GM12878 (cell line): Measurements from ENCODE around the gene TULP4. TPM values are rescaled to one million over a fixed set of nuclear protein-coding genes. Genes with fewer than 3 reads are reported as not detected.

Experiments used
- ATAC-seq: fragments of 200-7000 bp; cut with Tn5 transposase; 3 replicates; pipeline ENCODE4 v1.9.1; 2020; ENCODE audit warnings: mild to moderate bottlenecking, moderate library complexity
- BruUV-seq: library from RNA; stranded (reverse); fragments of 400-500 nt; replicated peaks from 2 replicates; lab custom pipeline; 2021; lab: Mats Ljungman, UMichigan
- CTCF ChIA-PET: fragments of 300-600 bp; sonication (Branson Sonifier 250); formaldehyde crosslinking; extraction: SDS; loops from one replicate; lab custom pipeline; 2021; ENCODE audit warnings: inconsistent platforms; lab: Yijun Ruan, JAX
- POLR2A ChIA-PET: fragments of 350-600 bp; formaldehyde crosslinking; extraction: SDS; loops from one replicate; lab custom pipeline; 2021; ENCODE audit warnings: inconsistent platforms; lab: Charles Lee
- RAD21 ChIA-PET: fragments of 300-600 bp; sonication (Branson Sonifier 250); formaldehyde crosslinking; loops from one replicate; lab custom pipeline; 2023; ENCODE audit warnings: antibody characterized with exemption; ENCODE audit not compliant: unreplicated experiment; lab: Charles Lee
- SMC1A ChIA-PET: fragments of 300-600 bp; sonication (Branson Sonifier 250); formaldehyde crosslinking; loops from one replicate; lab custom pipeline; 2023; ENCODE audit not compliant: unreplicated experiment, uncharacterized antibody; lab: Charles Lee
- DNase-seq: peaks from one replicate; pipeline ENCODE4 v3.0.0-alpha.2; 2011; ENCODE audit warnings: low read depth, low spot score
- FAIRE-seq: peaks from 3 replicates; lab custom pipeline; 2011; peaks lifted over from hg19 to GRCh38; lab: Jason Lieb, UNC
- H2AFZ ChIP-seq: 2 replicates; pipeline ENCODE4 v1.6.0; 2011; ENCODE audit warnings: low read depth, low read length, control low read depth; ENCODE audit not compliant: control insufficient read depth
- H3K27ac ChIP-seq: 2 replicates; pipeline ENCODE4 v1.5.1; 2011; ENCODE audit warnings: control low read depth; ENCODE audit not compliant: control insufficient read depth, insufficient read depth
- H3K27me3 ChIP-seq, 2 experiments: replicated peaks in 1 of 2; 2 replicates each; pipeline versions ENCODE4 v1.6.0 to v1.6.1; 2011; ENCODE audit warnings: low read length in 1 of 2; ENCODE audit not compliant: control insufficient read depth in 2 of 2, insufficient read depth in 2 of 2
- H3K36me3 ChIP-seq, 2 experiments: 2 replicates each; pipeline ENCODE4 v1.5.1; 2011; ENCODE audit warnings: low read length in 1 of 2; ENCODE audit not compliant: control insufficient read depth in 2 of 2, insufficient read depth in 2 of 2
- H3K4me1 ChIP-seq: 2 replicates; pipeline ENCODE4 v1.6.1; 2011; ENCODE audit warnings: mild to moderate bottlenecking, low read length, moderate library complexity, mixed read lengths; ENCODE audit not compliant: control insufficient read depth, insufficient read depth
- H3K4me2 ChIP-seq: 2 replicates; pipeline ENCODE4 v1.6.0; 2011; ENCODE audit warnings: control low read depth; ENCODE audit not compliant: control insufficient read depth, insufficient read depth
- H3K4me3 ChIP-seq: fragments of 200-600 bp; sonication (generic); 2 replicates; pipeline ENCODE4 v1.5.1; 2016
- H3K79me2 ChIP-seq: 2 replicates; pipeline ENCODE4 v1.6.0; 2011; ENCODE audit warnings: low read length; ENCODE audit not compliant: control insufficient read depth, insufficient read depth
- H3K9ac ChIP-seq: 2 replicates; pipeline ENCODE4 v1.8.0; 2011; ENCODE audit warnings: low read length, control low read depth, mixed read lengths; ENCODE audit not compliant: control insufficient read depth, insufficient read depth
- H3K9me3 ChIP-seq: replicated peaks from 3 replicates; pipeline ENCODE4 v1.5.1; 2011; ENCODE audit warnings: mild to moderate bottlenecking, low read length; ENCODE audit not compliant: control insufficient read depth, insufficient read depth
- H4K20me1 ChIP-seq: 2 replicates; pipeline ENCODE4 v1.6.0; 2011; ENCODE audit not compliant: control insufficient read depth, insufficient read depth
- ASH2L ChIP-seq: fragments of 300-600, 200-600 bp; sonication (generic); IDR thresholded peaks from 2 replicates; pipeline ENCODE4 v1.6.1; 2017; ENCODE audit warnings: low read depth, mild to moderate bottlenecking, borderline replicate concordance
- BCL11A ChIP-seq: IDR thresholded peaks from 2 replicates; pipeline ENCODE4 v1.6.1; 2011; ENCODE audit warnings: low read depth, low read length
- BRCA1 ChIP-seq: IDR thresholded peaks from 2 replicates; pipeline ENCODE4 v1.6.1; 2011; ENCODE audit warnings: low read depth, low read length, improper control_type of control experiment
- CEBPB ChIP-seq, 2 experiments: fragments of 150-350 bp in 1 of 2; IDR thresholded peaks; 2 replicates each; pipeline ENCODE4 v1.6.1; 2012 to 2014; ENCODE audit warnings: low read depth in 2 of 2, low read length in 2 of 2, borderline replicate concordance in 1 of 2, inconsistent platforms in 1 of 2
- JUNB ChIP-seq: IDR thresholded peaks from 2 replicates; pipeline ENCODE4 v1.6.1; 2016; ENCODE audit warnings: antibody characterized with exemption, mild to moderate bottlenecking
- MTA3 ChIP-seq: IDR thresholded peaks from 2 replicates; pipeline ENCODE4 v1.6.1; 2012; ENCODE audit warnings: low read length, inconsistent platforms, borderline replicate concordance
- MXI1 ChIP-seq: fragments of 150-350 bp; IDR thresholded peaks from 2 replicates; pipeline ENCODE4 v1.6.1; 2011; ENCODE audit warnings: low read depth, mild to moderate bottlenecking, inconsistent platforms, low read length, improper control_type of control experiment
- RB1 ChIP-seq: fragments of 450-650 bp; formaldehyde crosslinking; IDR thresholded peaks from 2 replicates; pipeline ENCODE4 v1.6.1; 2017; ENCODE audit warnings: mild to moderate bottlenecking, borderline replicate concordance
- SMC3 ChIP-seq: IDR thresholded peaks from 2 replicates; pipeline ENCODE4 v1.6.1; 2011; ENCODE audit warnings: low read length, improper control_type of control experiment, borderline replicate concordance
- TARDBP ChIP-seq: IDR thresholded peaks from 2 replicates; pipeline ENCODE4 v1.6.1; 2016; ENCODE audit warnings: borderline replicate concordance
- TCF3 ChIP-seq: IDR thresholded peaks from 2 replicates; pipeline ENCODE4 v1.6.1; 2012; ENCODE audit warnings: low read depth, mild to moderate bottlenecking, low read length, borderline replicate concordance; ENCODE audit not compliant: insufficient read depth
- WRNIP1 ChIP-seq: IDR thresholded peaks from 2 replicates; pipeline ENCODE4 v1.6.1; 2011; ENCODE audit warnings: low read depth, low read length, improper control_type of control experiment, borderline replicate concordance
- ZNF207 ChIP-seq: fragments of 450-650 bp; IDR thresholded peaks from 2 replicates; pipeline ENCODE4 v1.6.1; 2014; ENCODE audit warnings: antibody characterized with exemption, mild to moderate bottlenecking, borderline replicate concordance
- ZNF24 ChIP-seq: fragments of 450-650 bp; IDR thresholded peaks from 2 replicates; pipeline ENCODE4 v1.6.1; 2017; ENCODE audit warnings: antibody characterized with exemption, mild to moderate bottlenecking
- WGBS: methylation state at CpG from one replicate; pipeline ENCODE4 v1.1.6; 2016; ENCODE audit warnings: low lambda C conversion rate; ENCODE audit not compliant: insufficient replicate concordance, insufficient coverage; ENCODE audit errors: missing lambda C conversion rate; 5-methylcytosine and 5-hydroxymethylcytosine counted together
- in situ Hi-C: fragments of 300-500 bp; cut with MboI; formaldehyde crosslinking; loops from 9 replicates; pipeline ENCODE4 v1.14.3; 2018; ENCODE audit warnings: mixed read lengths
- intact Hi-C: fragments of 100-400 bp; cut with micrococcal nuclease; formaldehyde crosslinking; loops from one replicate; pipeline ENCODE4 v1.14.2; 2022; ENCODE audit not compliant: unreplicated experiment
- polyA plus RNA-seq, 11 experiments: library from polyadenylated mRNA; depleted of rRNA in 4 of 11; unstranded in 6 of 11; stranded (reverse) in 5 of 11; fragments of >200 nt; fragmentation: Nextera tagmentation in 4 of 11; fragmentation: Illumina TruSeq in 1 of 11; extraction: Ambion mirVana in 4 of 11; extraction: Trizol in 1 of 11; gene quantifications; 1 replicate in 1 of 11; 2 replicates in 10 of 11; pipeline versions ENCODE4 v1.2.1 to v1.2.3, GENCODE V29; 2011 to 2016; ENCODE audit warnings: inconsistent platforms in 2 of 11, missing spikeins in 2 of 11, low read depth in 1 of 11
- total RNA-seq, 4 experiments: library from RNA; depleted of rRNA in 3 of 4; stranded (reverse); fragments of >200 nt in 3 of 4; fragmentation: Illumina TruSeq in 1 of 4; extraction: Trizol in 1 of 4; gene quantifications; 2 replicates each; pipeline versions ENCODE4 v1.2.1 to v1.2.3, GENCODE V29; 2013 to 2021
- TF ChIP-seq, protein P1 (sequence below): fragments of 450-650 bp; IDR thresholded peaks from 2 replicates; pipeline ENCODE4 v1.6.1; 2017; ENCODE audit warnings: low read depth, mild to moderate bottlenecking, moderate library complexity
- TF ChIP-seq, protein P2 (sequence below): fragments of 450-650 bp; formaldehyde crosslinking; IDR thresholded peaks from 2 replicates; pipeline ENCODE4 v1.4.0; 2020; ENCODE audit warnings: mild to moderate bottlenecking, moderate library complexity

TULP4 gene
- total and polyA plus RNA-seq, 10 of the 15 experiments (the other 5 are each of a cell fraction or from before 2014, with no cell fraction given): 0.73 to 31.8 (median 14.0) TPM

DNA sequence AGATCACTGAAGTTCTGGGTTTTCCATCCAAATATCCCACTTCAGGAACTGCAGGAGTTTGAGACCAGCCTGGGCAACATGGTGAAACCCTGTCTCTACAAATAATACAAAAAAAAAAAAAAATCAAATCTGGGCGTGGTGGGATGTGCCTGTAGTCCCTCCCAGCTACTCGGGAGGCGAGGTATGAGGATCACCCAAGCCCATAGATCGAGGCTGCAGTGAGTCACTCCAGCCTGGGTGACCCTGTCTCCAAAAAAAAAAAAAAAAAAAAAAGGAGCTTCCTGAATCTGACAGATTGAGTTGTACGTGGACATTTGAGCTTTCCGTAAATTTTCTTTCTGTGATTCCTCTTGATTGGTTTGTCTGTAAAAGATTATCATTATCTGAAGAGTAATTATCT lies 55.6 kb downstream of the TULP4 start:
- no peak overlapping the region for H3K4me3 ChIP-seq
- H3K9me3 ChIP-seq: no peaks in the 10 kb centered on the region; the same call in 2 of the 3 replicates
- in situ Hi-C loops (no loop called here), intact Hi-C loops (no loop called here)
- no peaks in the 10 kb centered on the region for H3K36me3 ChIP-seq
- BruUV-seq: no TSS peak
- no peak overlapping the region for H2AFZ ChIP-seq
- H3K4me1 ChIP-seq: no peaks in the 10 kb centered on the region
- WGBS: 92% methylated on average over 6 of the region's 6 CpGs
- H3K79me2 ChIP-seq: no peaks in the 10 kb centered on the region
- no peak overlapping the region for H3K27ac ChIP-seq
- ChIA-PET POLR2A (no interaction called here), RAD21 (interaction anchor here (1.0 kb wide), 1 partner anchor 151 kb away, joined by 3 read pairs; no protein-coding TSS in a partner anchor), SMC1A (interaction anchor here (0.9 to 1.2 kb wide), 3 partner anchors 10 to 131 kb away, joined by 3 to 4 read pairs (median 4); no protein-coding TSS in a partner anchor), CTCF (no interaction called here)
- DNase-seq (no peak), ATAC-seq (no peak), FAIRE-seq (no peak)
- H3K4me2 ChIP-seq: no peak overlapping the region
- TF ChIP-seq ZNF207 (no peak), ASH2L (no peak), ZNF24 (no peak), TARDBP (no peak), CEBPB (IDR thresholded peaks at IDR 0.05; ENCODE audit: borderline replicate concordance in 1 of 2, low read depth in 2 of 2, low read length in 2 of 2) (no peak), TCF3 (no peak), MTA3 (no peak), WRNIP1 (no peak), MXI1 (no peak), JUNB (no peak), RB1 (no peak), BRCA1 (no peak), BCL11A (no peak), SMC3 (no peak)
- TF ChIP-seq, protein P1, sequence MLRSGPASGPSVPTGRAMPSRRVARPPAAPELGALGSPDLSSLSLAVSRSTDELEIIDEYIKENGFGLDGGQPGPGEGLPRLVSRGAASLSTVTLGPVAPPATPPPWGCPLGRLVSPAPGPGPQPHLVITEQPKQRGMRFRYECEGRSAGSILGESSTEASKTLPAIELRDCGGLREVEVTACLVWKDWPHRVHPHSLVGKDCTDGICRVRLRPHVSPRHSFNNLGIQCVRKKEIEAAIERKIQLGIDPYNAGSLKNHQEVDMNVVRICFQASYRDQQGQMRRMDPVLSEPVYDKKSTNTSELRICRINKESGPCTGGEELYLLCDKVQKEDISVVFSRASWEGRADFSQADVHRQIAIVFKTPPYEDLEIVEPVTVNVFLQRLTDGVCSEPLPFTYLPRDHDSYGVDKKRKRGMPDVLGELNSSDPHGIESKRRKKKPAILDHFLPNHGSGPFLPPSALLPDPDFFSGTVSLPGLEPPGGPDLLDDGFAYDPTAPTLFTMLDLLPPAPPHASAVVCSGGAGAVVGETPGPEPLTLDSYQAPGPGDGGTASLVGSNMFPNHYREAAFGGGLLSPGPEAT: no peak
- TF ChIP-seq, protein P2, sequence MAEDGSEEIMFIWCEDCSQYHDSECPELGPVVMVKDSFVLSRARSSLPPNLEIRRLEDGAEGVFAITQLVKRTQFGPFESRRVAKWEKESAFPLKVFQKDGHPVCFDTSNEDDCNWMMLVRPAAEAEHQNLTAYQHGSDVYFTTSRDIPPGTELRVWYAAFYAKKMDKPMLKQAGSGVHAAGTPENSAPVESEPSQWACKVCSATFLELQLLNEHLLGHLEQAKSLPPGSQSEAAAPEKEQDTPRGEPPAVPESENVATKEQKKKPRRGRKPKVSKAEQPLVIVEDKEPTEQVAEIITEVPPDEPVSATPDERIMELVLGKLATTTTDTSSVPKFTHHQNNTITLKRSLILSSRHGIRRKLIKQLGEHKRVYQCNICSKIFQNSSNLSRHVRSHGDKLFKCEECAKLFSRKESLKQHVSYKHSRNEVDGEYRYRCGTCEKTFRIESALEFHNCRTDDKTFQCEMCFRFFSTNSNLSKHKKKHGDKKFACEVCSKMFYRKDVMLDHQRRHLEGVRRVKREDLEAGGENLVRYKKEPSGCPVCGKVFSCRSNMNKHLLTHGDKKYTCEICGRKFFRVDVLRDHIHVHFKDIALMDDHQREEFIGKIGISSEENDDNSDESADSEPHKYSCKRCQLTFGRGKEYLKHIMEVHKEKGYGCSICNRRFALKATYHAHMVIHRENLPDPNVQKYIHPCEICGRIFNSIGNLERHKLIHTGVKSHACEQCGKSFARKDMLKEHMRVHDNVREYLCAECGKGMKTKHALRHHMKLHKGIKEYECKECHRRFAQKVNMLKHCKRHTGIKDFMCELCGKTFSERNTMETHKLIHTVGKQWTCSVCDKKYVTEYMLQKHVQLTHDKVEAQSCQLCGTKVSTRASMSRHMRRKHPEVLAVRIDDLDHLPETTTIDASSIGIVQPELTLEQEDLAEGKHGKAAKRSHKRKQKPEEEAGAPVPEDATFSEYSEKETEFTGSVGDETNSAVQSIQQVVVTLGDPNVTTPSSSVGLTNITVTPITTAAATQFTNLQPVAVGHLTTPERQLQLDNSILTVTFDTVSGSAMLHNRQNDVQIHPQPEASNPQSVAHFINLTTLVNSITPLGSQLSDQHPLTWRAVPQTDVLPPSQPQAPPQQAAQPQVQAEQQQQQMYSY (CRISPR knock-in tag): no peak
- no peaks in the 10 kb centered on the region for H3K27me3 ChIP-seq
- no peak overlapping the region for H3K9ac ChIP-seq
- H4K20me1 ChIP-seq: no peaks in the 10 kb centered on the region
